Heart left ventricle (tissue), 13 donors: ENCODE results near the gene ZNF292.

ENCODE experiments used
- CTCF ChIP-seq, 12 donors: fragments of 200-600 bp; sonication (generic) in 4 of 12; IDR thresholded peaks; one replicate each; pipeline versions ENCODE4 v1.5.0 to v1.8.0; 2018 to 2022; ENCODE audit warnings: antibody characterized with exemption in 12 of 12, mild to moderate bottlenecking in 5 of 12
- POLR2A ChIP-seq, 2 donors: fragments of 450-650 bp; IDR thresholded peaks; one replicate each; pipeline ENCODE4 v1.6.1; 2017; ENCODE audit warnings: antibody characterized with exemption in 2 of 2, mild to moderate bottlenecking in 2 of 2, moderate library complexity in 2 of 2
- donor health status: ischemic (EF 13 %, LVEDD 7.1; RV severe dilation, severe dysfunction).
- donor health status: DM: no; HTN: yes; CAD: no.
- donor health status: DM: no; HTN: no; CAD: no.
- donor health status: ischemic (EF 25% LVEDD 6.9; RV normal size, moderate dysfunction).
- donor health status: ischemic (EF 25% LVEDD 5.7; RV mildly dilated, moderate dysfunction).
- donor health status: ischemic (EF 35%, LVEDD 5.7; RV mildly dilated, moderate dysfunction).
- donor health status: nonischemic (EF 11% LVEDD 7.7; RV severe dilation, severe dysfunction).
- donor health status: DM: yes; HTN: yes; CAD: no.
- donor health status: PGD.
- donor health status: ischemic (EF 29% LVEDD 5.4; RV normal size, mild dysfunction).
- donor health status: nonischemic (EF 23%, LVEDD 6.1; RV moderate dilation, normal function).

GRCh38 chr6:87264481-87264880 is 109.1 kb downstream of the ZNF292 start:
- TF ChIP-seq POLR2A (IDR thresholded peaks at IDR 0.05) (no peak), CTCF (IDR thresholded peaks at IDR 0.05) (no peak)
